Stimulated activated CD4-positive, alpha-beta T cell treated with anti-CD3 and anti-CD28 coated beads, Interleukin-15, amount 100 ng/mL, for 1 hour (primary cell): ENCODE measurements around the gene GSC.
"Not testable (repeated sequence)": the region's sequence is repeated elsewhere in the genome, so short reads cannot be mapped to it uniquely, and the experiment has no call there.

Source experiments
- DNase-seq, 2 donors: peaks; one replicate each; pipeline ENCODE4 v3.0.0-alpha.2; 2020; ENCODE audit warnings: low read depth in 1 of 2, low spot score in 1 of 2

Gene GSC

GRCh38 chr14:94769391-94770250, at the start of gene GSC:
TSS of gene GSC (minus strand) at chr14:94770113. CDS start at chr14:94770015, 98 bp downstream.
- DNase-seq, result no peak

- DNase-seq, result no peak
These were observed 49.6 kb upstream of the GSC start for GRCh38 chr14:94819531-94819930.

GRCh38 chr14:94816113-94816512, 46.2 kb upstream of the GSC start:
- no peak for DNase-seq

GRCh38 chr14:94805680-94806288, 35.9 kb upstream of the GSC start:
- no peak for DNase-seq

GRCh38 chr14:94801225-94801624, 31.3 kb upstream of the GSC start:
- no peak for DNase-seq

DNA sequence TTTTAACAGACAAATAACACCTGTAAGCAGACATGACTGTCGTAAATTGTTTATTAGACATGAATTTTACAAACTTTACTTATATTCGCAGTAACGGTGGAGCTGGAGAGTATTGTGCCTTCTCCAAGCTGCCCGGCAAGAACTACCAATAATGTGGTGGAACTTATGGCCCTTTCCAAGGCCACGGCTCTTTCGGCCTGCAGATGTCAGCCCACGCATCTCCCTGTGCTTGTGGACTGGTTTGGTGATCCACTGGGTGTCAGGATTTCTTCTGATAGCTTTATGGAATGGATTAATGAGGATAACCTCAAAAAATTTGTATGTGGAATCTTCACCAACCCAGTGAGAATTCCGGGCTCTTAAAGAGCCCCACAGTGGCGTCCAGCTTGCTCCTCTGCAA, 30.9 kb upstream of the GSC start:
- not testable (repeated sequence) for DNase-seq

DNA sequence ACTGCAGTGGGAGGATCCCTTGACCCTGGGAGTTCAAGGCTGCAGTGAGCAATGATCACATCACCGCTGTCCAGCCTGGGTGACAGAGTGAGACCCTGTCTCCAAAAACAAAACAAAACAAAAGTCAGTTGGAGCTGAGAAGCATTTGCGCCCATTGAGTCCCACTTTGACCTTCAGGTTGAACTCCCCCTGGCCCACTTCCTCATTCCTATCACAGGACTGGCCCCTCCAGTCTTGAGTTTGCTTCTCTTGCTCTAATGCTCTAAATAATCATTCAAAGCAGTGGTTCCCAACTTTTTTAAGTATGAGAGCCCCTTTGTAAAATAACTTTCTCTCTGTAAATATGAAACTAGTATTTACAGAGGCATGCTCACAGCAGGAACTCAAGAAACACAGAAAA, 28.0 kb upstream of the GSC start:
- no peak for DNase-seq

- DNase-seq, result no peak
These were observed 26.4 kb upstream of the GSC start for GRCh38 chr14:94796278-94796677.

GRCh38 chr14:94795372-94795771, 25.5 kb upstream of the GSC start:
- DNase-seq, result no peak

- no peak for DNase-seq
These were observed 24.0 kb upstream of the GSC start for GRCh38 chr14:94793901-94794300.

- no peak for DNase-seq
These were observed 17.7 kb upstream of the GSC start for GRCh38 chr14:94787655-94788054.

DNA sequence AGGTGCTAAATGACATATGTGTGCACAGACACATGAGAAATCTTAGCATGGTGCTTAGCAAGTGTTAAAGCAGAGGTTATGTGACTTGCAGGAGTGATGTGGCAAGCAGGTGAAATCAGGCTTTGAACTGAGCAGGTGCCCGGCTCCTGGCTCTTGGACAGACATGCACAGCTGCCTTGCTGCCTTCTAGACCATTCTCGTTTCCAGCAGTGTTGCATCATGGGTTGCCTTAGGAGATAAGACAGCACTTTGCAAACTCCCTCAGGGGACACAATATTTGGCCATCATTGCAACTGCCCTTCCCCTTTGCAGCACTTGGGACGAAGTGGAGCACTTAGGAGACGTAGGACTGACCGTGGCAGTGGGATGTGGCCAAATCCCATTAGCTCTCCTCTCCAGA, 17.2 kb upstream of the GSC start:
- no peak for DNase-seq

GRCh38 chr14:94780536-94781399, 10.9 kb upstream of the GSC start:
- DNase-seq, result no peak

DNA sequence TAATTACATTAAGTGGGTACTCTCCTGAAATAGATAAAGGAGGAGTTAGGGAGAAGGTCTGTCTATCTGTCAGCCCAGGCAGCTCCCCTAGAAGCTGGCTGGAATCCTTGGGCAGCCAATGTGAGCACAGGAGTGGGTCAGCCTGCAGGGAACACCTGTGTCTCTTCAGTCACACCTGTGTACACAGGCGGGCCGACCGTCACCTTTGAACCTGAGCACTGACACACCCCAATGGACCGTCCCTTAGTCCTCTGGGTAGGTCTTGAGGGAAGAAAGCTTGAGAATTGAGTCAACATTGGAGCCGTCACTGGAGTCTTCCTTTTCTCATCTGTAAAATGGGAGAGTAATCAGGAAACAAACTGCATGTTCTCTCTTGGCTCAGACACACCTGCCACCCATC, 9.8 kb upstream of the GSC start:
- no peak for DNase-seq

- DNase-seq, result no peak
These were observed 5.9 kb upstream of the GSC start for GRCh38 chr14:94775871-94776210.

DNA sequence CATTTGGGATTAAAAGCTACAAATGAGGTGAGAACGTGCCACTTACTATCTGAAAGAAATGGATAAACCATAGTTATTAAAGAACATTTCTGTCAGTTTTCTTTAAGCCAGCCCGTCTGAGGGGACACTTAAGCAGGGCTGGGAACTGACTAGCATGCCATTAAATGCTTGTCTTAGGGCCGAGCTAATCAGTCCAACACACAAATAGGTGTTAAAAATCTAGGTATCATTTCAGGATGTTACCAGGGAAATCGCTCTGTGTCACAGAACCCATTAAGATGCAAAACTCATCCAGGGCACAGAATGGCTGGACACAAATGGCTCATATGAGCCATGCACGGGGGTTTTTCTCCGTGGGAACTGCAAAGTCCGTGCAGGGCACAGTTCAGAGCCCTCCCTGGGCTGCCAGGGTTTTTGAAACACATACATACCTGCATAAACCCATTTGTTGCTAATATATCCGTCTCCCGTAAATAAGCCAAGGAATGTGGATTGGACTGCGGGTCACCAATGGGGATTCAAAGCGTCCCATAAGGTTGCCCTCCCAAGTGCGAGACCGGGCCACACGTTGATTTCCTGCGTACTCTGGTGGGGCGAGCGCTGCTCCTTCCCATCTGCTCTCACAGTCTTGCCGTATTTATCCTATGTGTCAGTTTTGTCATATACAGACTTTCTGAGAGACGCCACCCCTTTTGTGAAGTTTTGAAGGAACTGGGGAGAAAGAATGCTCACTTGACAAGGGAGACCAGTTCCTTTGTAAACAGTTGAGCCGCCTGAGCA, 5.4 kb upstream of the GSC start:
- no peak for DNase-seq

- no peak for DNase-seq
These were observed 4.6 kb upstream of the GSC start for GRCh38 chr14:94774344-94775090.

DNA sequence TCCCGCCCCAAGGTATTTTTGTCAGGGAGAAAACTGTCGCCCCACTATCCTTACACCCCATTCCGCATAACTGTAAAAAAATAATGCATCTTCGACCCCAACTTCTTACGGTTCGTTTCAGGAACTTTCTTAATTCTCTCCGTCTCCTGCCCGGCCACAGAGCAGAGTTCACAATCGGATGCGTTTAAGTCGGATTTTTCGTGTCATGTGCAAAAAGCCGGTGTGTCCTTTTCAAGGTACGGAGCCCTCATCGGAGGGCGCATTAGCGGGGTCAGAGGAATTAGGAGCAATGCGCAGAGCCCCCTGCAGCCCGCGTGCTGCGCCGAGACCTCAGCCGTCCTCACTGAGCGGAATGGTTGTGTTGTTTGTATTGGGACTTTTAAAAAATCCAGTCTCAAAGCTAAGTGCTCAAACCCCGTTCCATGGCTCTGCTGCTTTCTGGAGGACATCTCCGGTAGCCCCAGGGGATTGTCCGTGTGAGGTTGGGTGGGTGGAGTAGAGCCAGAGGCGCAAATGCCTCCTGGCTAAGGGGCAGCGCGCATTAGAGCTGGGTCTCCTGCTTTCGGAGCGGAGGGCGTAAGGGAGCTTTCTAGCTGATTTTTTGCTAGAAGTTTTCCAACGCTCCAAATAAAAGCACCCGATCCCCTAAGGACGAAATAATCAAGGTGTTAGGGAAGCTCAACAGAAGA, 3.9 kb upstream of the GSC start:
- no peak for DNase-seq

- no peak for DNase-seq
These were observed 3.2 kb upstream of the GSC start for GRCh38 chr14:94773061-94773648.
